Neutrophil (primary cell): ENCODE measurements around the gene NKTR.

Source experiments
- H3K27ac ChIP-seq: fragments of 200-600 bp; sonication (generic); 2 replicates; pipeline ENCODE4 v1.5.1; 2016; ENCODE audit warnings: mild to moderate bottlenecking, moderate library complexity
- H3K27me3 ChIP-seq: fragments of 200-600 bp; sonication (generic); 2 replicates; pipeline ENCODE4 v1.6.0; 2016; ENCODE audit warnings: mild to moderate bottlenecking
- H3K36me3 ChIP-seq: fragments of 200-600 bp; sonication (generic); 2 replicates; pipeline ENCODE4 v1.5.1; 2017
- H3K4me1 ChIP-seq, 2 experiments: fragments of 200-600 bp in 1 of 2; sonication (generic) in 1 of 2; 1 replicate in 1 of 2; 2 replicates in 1 of 2; pipeline versions ENCODE4 v1.5.1 to v1.6.1; 2013 to 2016; ENCODE audit warnings: low read depth in 1 of 2, low read length in 1 of 2, mild to moderate bottlenecking in 1 of 2, moderate library complexity in 1 of 2; ENCODE audit not compliant: control insufficient read depth in 1 of 2, insufficient read depth in 1 of 2
- H3K4me3 ChIP-seq, 2 experiments: fragments of 200-600 bp in 1 of 2; sonication (generic) in 1 of 2; 1 replicate in 1 of 2; 2 replicates in 1 of 2; pipeline ENCODE4 v1.5.1; 2013 to 2016; ENCODE audit warnings: low read depth in 1 of 2, low read length in 1 of 2, mild to moderate bottlenecking in 1 of 2, moderate library complexity in 1 of 2
- H3K9me3 ChIP-seq: fragments of 200-600 bp; sonication (generic); 2 replicates; pipeline ENCODE4 v1.5.1; 2016
- TF ChIP-seq, protein P1 (sequence below): fragments of 200-600 bp; sonication (generic); IDR thresholded peaks from 2 replicates; pipeline ENCODE4 v1.5.1; 2016; ENCODE audit warnings: antibody characterized with exemption

Gene NKTR

GRCh38 chr3:42655331-42655888, 54.9 kb downstream of the NKTR start:
- Histone ChIP-seq H3K4me1 (peaks cover 57 to 62% of the 10 kb centered on the region in 2 experiments), H3K27me3 (no peaks in the 10 kb centered on the region), H3K9me3 (no peaks in the 10 kb centered on the region), H3K4me3 (peak overlapping the region in 1 of 2 experiments; percentile 79), H3K27ac (peak overlapping the region; percentile 35), H3K36me3 (no peaks in the 10 kb centered on the region)
- TF ChIP-seq, protein P1, sequence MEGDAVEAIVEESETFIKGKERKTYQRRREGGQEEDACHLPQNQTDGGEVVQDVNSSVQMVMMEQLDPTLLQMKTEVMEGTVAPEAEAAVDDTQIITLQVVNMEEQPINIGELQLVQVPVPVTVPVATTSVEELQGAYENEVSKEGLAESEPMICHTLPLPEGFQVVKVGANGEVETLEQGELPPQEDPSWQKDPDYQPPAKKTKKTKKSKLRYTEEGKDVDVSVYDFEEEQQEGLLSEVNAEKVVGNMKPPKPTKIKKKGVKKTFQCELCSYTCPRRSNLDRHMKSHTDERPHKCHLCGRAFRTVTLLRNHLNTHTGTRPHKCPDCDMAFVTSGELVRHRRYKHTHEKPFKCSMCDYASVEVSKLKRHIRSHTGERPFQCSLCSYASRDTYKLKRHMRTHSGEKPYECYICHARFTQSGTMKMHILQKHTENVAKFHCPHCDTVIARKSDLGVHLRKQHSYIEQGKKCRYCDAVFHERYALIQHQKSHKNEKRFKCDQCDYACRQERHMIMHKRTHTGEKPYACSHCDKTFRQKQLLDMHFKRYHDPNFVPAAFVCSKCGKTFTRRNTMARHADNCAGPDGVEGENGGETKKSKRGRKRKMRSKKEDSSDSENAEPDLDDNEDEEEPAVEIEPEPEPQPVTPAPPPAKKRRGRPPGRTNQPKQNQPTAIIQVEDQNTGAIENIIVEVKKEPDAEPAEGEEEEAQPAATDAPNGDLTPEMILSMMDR: no peak

GRCh38 chr3:42655980-42656679, 55.6 kb downstream of the NKTR start:
- TF ChIP-seq, protein P1: no peak
- no peak overlapping the region for H3K4me3 ChIP-seq
- peaks cover 49 to 54% of the 10 kb centered on the region in 2 experiments for H3K4me1 ChIP-seq
- H3K27ac ChIP-seq: peak overlapping the region; percentile 76
- no peaks in the 10 kb centered on the region for H3K9me3 ChIP-seq
- no peaks in the 10 kb centered on the region for H3K27me3 ChIP-seq
- H3K36me3 ChIP-seq: no peaks in the 10 kb centered on the region

GRCh38 chr3:42656680-42657610, 56.5 kb downstream of the NKTR start:
- TF ChIP-seq, protein P1: no peak
- Histone ChIP-seq H3K4me3 (no peak overlapping the region), H3K27ac (peak overlapping the region; percentile 76), H3K36me3 (no peaks in the 10 kb centered on the region), H3K27me3 (no peaks in the 10 kb centered on the region), H3K4me1 (peaks cover 41 to 46% of the 10 kb centered on the region in 2 experiments), H3K9me3 (no peaks in the 10 kb centered on the region)

DNA sequence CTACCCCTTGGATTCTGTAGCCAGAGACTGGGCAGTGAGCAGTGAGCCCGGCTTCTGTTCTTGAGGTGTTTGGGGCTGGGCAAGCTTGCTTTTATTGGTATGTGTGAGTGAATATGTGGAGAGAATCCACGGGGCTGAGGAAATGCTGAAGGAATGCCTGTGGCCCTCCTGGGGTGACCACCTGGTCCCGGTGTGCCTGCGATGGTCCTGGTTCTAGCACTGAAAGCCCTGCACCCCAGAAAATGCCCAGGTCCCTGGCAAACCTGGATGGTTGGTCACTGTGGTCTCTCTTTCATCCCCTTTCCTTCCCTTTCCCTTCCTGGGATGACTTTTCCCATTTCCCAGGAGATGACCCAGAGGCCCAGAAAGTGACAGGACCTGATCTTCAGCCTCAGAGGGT, 57.2 kb downstream of the NKTR start:
- no peaks in the 10 kb centered on the region for H3K27me3 ChIP-seq
- no peak overlapping the region for H3K4me3 ChIP-seq
- TF ChIP-seq, protein P1: no peak
- peak overlapping the region; percentile 76 for H3K27ac ChIP-seq
- peaks cover 34 to 39% of the 10 kb centered on the region in 2 experiments for H3K4me1 ChIP-seq
- no peaks in the 10 kb centered on the region for H3K9me3 ChIP-seq
- peaks cover 3% of the 10 kb centered on the region for H3K36me3 ChIP-seq

DNA sequence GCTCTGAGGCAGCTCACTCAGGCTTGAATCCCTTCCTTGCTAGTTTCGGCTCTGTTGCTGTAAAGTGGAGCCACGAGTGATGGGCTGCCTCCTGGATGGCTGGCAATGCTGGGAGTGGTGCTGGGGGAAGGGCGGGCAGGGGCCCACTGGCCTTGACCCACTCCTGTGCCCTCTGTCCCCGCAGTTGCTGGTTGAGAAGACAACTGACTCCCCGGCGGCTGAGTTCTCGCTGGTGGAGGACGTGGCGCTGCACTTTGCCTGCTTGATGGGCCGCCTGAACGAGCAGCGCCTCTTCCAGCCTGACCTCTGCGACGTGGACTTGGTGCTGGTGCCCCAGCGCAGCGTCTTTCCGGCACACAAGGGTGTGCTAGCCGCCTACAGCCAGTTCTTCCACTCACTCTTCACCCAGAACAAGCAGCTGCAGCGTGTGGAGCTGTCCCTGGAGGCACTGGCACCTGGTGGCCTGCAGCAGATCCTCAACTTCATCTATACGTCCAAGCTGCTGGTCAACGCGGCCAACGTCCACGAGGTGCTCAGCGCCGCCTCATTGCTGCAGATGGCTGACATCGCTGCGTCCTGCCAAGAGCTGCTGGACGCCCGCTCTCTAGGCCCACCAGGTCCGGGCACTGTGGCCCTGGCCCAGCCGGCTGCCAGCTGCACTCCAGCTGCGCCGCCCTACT, 57.7 kb downstream of the NKTR start:
- peaks cover 28 to 33% of the 10 kb centered on the region in 2 experiments for H3K4me1 ChIP-seq
- peak overlapping the region; percentile 76 for H3K27ac ChIP-seq
- no peaks in the 10 kb centered on the region for H3K9me3 ChIP-seq
- no peak overlapping the region for H3K4me3 ChIP-seq
- H3K36me3 ChIP-seq: peaks cover 3% of the 10 kb centered on the region
- H3K27me3 ChIP-seq: no peaks in the 10 kb centered on the region
- TF ChIP-seq, protein P1: no peak
